Measurements from ENCODE around the gene HTT.
A peak's percentile ranks its signal among the peaks of the same experiment; 100 is the strongest.

HTT gene

GRCh38 chr4:3280466-3280865 lies 206.0 kb downstream of the HTT start:
- no peak for DNase-seq

- DNase-seq = no peak
Measured at GRCh38 chr4:3283483-3283882, 209.0 kb downstream of the HTT start.

GRCh38 chr4:3283916-3284315 lies 209.4 kb downstream of the HTT start:
- DNase-seq = no peak

- no peak for DNase-seq
Measured at GRCh38 chr4:3284734-3285557, 210.5 kb downstream of the HTT start.

- peak; percentile 17 to 53 for DNase-seq
Measured at GRCh38 chr4:3285558-3286334, 211.3 kb downstream of the HTT start.

- no peak for DNase-seq
Measured at GRCh38 chr4:3286335-3287175, 212.1 kb downstream of the HTT start.

GRCh38 chr4:3287271-3287971 lies 212.9 kb downstream of the HTT start:
- no peak for DNase-seq

GRCh38 chr4:3287972-3288570 lies 213.6 kb downstream of the HTT start:
- no peak for DNase-seq

- DNase-seq = no peak
Measured at GRCh38 chr4:3288571-3289094, 214.2 kb downstream of the HTT start.

GRCh38 chr4:3290476-3290875 lies 216.0 kb downstream of the HTT start:
- no peak for DNase-seq

- no peak for DNase-seq
Measured at GRCh38 chr4:3290889-3291321, 216.4 kb downstream of the HTT start.

- DNase-seq = no peak
Measured at GRCh38 chr4:3291411-3291968, 217.0 kb downstream of the HTT start.

- no peak for DNase-seq
Measured at GRCh38 chr4:3291969-3292570, 217.6 kb downstream of the HTT start.

GRCh38 chr4:3292571-3293400 lies 218.3 kb downstream of the HTT start, which contains the start of gene RGS12:
Gene RGS12 (plus strand): TSS chr4:3293021. CDS start chr4:3316171, 23,150 bp downstream.
- DNase-seq = peak; percentile 69 to 86
